ENCODE results near the gene TFF2.
A peak's percentile ranks its signal among the peaks of the same experiment; 100 is the strongest.

The TFF2 gene

DNA sequence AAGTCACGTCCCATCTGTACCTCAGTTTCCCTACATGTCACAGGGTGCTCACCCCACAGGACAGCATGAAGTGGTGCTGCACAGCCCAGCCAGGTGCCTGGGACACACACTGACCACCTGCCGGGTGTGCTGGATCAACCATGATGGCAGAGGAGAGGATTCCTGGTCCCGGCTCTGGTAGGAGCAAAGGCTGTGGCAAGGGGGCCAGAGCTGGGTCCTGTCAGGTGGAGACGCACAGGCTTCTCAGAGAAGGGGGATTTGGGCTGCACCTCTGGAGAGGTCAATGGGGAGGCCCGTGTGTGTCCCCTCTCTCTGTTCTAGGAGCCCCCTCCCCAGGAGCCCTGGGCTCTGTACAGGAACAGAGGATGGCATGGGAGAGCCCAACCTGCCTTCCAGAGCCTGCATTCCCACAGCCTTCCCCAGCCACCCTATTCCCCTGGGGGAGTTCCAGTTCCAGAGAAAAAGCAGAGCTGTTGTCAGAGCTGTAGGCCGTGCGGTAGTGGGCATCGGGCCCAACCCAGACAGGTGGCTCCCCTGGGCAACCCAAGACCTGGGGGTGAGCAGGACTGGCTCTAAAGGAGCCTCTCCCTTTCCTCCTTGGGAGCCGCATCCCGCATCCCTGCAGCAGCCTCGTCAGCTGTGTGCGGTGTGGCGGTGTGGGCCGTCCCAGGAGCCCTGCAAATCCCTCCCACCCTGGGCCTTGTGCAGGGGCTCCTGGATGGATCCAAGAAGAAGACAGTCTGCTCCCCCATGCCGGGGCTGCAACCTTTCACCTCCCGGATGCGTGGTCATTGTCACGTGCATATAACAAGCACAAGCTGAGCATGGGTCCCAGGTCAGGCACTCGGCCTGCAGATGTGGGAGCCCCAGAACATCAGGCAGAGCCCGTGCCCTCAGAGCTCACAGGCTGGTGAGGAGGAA is 32.7 kb downstream of the TFF2 start:
- no peak for DNase-seq

DNA sequence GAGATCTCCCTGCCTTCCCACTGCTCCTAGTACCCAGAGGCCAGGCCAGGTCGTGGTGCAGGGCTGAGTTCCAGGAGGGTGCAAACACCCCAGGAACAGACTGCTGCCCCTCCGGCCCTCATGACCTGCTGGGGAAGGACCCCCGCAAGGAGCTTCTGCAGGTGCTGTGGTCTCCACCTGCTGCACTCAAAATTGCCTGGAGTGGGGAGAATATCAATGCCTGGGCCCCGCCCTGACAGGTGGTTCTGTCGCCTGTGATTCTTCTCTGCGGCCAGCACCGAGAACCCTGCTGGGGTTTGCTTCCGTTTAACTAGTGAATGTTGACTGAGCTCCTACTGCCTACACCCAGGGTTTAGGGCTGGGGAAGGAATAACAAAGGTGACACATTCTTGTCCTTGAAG is 33.5 kb downstream of the TFF2 start:
- no peak for DNase-seq

DNA sequence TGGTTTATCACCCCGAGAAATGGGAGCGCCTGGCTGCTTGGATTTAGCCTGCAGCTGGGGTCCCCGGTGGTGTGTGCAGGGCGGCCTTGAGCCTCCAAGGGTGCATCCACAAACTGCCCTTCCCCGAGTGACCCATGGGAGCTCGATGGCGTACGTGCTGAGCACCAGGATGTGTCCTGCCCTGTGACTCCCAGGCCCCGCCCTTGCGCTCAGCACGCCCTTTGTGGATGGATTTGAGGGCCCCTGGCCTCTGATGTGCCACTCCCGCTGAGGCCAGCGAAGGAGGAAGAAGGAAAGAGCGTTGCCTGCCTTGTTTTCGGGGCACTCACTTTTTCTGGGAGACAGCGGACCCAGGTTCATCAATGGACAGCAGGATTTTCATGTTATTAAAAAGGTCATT is 33.9 kb downstream of the TFF2 start:
- DNase-seq: no peak

DNA sequence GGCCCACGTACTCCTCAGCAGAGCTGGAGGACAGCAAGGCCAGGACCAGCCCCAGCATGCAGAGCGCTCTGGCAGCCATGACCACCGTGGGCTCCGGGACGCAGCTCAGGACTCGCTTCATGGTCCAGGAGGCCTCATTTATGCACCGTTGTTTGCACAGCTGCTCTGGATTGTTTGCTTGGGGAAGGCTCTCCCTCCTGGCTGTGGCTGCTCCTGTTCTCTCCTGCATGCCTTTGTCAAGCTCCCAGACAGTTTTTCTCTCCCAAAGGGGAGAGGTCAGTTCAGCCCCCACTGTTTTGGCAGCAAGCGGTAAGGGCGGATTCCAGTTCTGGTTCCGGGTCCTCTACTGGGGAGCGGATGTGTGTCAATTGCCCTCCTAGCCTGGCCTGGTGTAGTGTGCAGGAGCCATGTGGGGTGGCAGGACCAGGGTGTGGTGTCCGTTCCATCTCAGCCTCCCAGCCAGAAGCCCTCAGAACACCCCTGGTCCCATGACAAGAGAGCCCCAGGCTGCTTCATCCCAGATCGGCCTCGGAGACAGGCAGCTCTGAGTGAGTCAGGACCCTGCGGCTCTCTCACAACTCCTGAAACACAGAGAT is 35.4 kb downstream of the TFF2 start, which contains the start of gene TFF3:
Gene TFF3 (minus strand): TSS at position 114 of the 596 bp plus-strand sequence. CDS start 35 bp downstream, at position 79.
- no peak for DNase-seq

DNA sequence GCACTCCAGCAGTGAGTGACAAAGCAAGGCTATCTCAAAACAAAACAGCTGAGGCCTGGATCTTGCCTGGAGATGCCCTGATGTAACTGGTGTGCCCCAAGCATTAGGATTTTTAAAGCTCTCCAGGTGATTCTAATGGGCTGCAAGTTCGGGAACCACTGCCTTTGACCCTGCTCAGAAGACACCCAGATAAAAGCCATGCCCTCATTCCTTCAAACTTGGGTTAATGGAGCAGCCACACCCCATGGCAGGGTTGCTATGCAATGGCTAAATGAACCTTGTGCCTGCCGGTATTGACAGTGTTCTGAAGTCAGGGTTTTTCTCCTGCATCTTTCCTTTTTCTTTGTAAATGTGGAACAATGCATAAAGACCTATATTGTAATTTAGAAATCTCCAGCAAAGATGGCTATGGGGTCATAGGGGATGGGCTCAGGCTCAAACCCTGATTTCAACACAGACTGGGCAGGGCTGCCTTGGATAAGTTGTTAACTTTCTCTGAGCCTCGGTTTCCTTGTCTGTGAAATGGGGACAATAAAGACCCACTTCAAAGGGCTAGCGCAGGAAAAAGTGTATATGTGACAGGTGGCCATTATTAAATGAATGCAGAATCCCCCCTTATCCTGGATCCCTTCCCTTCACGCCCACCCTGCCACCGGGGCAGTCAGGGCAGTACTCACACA is 36.0 kb downstream of the TFF2 start:
- no peak for DNase-seq

DNA sequence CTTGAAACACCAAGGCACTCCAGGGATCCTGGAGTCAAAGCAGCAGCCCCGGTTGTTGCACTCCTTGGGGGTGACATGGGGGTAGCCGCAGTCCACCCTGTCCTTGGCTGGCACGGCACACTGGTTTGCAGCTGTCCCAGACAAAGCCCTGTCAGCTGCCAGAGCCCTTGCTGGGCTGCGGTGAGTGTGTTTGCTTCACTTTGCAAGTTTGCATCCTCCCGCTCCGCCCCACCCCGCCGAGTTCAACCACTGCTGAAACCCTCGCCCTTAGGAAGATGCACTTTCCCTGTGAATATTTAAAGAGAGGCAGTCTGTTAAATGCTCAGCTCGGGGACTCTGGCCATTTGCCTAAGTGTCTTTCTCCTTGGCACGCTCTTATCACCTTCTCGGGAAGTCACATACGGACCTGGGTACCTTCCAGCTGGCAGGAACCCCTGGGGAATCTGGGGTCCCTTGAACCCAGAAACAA is 37.3 kb downstream of the TFF2 start:
- DNase-seq: no peak

DNA sequence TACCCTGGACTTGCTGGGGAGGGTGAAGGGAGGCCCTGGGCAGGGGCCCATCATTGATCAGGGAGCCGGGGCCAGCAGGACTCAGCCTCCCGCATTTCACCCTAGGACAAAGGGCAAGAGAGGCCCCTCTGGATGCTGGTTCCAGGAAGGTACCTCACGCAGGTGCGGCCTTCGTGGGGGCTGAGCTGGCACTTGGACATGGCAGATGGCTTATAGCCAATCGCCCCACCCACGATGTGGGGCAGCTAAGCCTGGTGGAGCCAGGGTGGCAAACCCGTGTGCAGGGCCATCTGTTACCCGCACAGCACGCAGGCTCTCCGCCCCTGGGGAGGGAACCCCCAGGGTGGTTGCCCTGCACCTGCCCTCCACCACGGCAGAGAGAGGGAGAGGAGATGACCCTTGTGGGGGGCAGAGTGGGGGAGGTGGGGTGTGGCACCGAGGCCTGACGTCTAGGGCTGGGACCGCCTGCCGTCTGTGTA is 38.1 kb downstream of the TFF2 start:
- DNase-seq: no peak

DNA sequence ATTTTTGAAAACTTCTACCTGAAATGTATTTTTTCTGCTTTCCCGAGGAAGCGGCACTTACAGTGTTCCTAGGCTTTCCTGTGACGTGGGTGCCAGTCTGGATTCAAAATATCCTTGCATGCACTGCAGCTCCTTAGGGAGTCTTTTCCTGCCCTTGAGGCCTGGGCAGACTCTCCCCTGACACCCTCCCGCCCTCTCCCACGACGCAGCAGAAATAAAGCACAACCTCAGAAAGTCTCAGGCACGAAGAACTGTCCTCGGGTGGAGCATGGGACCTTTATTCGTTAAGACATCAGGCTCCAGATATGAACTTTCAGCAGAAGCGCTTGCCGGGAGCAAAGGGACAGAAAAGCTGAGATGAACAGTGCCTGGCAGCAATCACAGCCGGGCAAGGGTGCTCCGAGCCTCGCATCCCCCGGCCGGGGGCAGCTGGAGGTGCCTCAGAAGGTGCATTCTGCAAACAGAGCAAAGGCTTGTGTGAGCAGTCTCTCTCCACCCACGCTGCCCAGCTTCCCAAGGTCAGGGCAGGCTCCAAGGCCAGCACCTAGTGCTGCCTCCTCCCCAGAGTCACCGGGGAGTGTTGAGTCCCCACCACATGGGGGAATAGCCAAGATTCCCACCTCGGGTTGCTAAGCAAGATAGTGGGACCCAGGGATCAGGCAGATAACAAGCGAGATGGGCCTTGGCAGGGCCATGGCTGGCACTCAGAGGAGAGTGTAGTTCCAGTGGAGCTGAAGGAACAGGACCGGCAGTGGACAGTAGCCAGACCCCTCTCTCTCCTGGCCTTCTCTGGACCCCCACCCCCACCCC is 38.8 kb downstream of the TFF2 start:
- DNase-seq: no peak

DNA sequence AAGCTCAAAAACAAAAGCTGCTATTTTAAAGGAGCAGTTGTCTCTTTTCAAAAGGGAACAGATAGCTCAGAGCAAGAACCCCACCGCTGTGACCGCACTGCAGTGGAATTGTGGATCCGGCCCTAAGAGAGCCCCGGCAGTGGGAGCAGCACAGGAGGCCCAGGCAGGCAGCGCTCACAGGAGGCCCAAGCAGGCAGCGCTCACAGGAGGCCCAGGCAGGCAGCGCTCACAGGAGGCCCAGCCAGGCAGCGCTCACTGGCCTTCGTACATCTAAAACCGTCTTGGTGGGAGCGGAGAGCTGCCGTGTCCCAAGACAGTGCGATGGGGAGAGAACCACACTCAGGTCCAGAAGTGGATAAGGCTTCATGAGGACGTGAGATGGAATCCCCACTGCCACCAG is 39.6 kb downstream of the TFF2 start:
- no peak for DNase-seq

DNA sequence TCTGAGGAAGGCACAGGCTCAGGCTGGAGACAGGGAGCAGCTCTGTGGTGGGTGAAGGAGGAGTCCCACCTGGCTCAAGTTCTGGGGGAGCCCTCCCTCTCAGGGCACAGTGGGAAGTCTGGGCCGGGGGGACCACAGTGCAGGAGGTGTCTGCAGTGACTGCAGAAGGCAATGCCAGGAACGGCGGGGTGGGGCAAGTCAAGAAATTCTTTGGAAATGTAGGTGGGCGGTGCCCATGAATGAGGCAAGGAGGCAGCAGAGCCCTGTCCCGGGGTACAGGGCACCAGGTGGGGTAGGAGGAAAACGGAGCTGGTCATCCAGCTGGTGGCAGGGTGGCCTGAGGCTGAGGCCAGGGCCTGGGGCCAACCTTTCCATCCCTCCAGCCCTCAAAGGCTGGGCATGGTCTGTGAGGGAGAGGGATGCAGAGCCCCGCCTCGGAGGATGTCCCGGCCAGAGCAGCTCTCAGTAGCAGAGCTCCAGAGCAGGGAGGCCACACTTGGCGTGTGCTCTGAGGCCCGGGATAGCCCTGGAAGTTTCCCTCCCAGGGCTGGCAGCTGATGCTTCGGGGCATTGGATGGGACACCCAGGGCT is 40.3 kb downstream of the TFF2 start:
- DNase-seq: no peak

DNA sequence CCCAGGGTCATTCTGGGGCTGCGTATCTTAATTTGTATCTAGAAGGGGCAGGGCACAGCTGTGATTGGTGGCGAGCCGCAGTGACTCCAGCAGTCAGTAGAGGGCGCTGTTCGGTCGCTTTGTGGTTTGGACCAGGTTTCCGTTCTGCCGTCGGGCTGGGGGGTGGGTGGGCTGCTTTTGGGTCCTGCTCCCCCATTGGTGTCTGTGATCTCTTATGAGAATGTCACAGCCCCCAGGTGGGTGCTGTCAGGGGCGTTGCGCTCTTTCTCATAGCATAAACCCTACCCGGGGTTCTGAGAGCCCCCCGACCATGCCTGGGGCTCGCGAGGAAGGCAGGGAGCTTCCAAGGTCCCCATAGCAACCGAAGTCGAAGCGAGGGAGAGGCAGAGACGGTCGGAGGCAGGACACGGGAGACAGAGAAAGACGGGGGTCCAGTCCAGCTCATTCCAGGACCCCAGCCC is 41.0 kb downstream of the TFF2 start:
- DNase-seq: peak; percentile 72

DNA sequence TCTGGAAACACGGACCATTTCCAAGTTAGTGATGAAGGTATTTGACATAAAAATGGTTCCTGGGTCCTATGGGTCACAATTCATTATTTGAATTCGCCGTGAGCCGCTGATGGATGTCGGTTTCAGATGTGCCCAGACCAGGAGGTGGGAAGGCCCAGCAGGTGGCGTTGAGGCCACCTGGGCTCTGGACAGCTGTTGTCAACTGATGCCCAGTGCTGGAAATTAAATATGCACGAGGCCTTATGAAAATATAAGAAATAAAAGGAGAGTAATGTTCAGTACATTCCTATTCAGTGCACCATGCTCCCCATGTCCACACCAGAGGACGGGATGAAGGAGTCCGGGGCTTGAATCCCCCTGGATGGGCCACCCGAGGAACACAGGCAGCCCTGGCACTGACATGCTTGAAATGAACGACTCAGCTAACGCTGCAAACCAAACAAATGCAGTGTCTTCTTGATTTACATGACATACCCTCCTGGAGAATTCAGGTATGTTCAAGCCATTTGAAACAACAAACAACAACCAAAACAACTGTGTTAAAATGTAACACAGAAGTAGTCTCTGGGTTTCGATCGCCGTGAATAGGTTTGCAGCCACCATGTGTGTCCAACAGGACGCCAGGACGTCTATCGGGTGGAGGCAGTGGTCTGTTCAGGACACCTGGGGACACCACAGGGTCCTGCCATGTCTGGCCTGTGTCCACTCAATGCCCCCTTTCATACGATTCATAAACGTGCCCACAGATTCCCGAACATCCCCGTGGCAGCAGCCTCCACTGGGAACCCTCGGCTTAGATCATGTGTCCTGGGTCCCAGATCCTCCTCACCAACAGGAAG is 41.7 kb downstream of the TFF2 start:
- no peak for DNase-seq

DNA sequence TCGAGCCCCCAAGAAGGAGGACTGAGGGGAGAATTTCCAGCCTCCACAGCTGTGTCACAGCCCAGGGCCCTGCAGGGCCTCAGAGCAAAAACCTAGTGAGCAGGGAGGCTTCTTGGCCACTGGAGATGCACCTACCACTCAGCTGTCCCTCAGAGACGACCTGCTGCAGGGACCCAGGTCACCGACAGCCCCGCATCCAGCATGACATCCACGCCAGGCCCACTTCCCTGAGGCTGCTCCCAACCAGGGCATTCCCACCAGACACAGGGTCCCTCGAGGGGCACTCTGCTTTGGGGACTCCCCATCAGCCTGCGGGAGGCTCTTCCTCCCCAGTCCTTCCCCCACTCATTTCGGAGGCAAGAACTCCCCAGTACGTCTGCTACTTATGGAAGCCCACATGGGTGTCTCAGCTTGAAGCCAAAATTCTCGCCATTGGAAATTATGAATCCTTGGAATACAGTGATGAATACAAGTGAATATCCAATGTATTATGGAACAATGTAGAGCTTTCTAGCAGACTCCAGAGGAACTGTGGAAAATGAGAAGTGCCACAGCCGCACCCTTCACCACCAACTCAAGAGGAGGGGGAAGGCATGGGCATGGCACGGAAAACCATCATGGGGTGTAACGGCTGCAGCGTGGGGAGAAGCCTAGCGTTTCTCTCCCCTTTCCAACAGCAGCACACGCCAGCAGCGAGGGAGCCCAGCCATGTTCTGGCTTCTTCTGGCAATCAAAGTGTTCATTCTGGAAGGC is 42.5 kb downstream of the TFF2 start:
- no peak for DNase-seq

DNA sequence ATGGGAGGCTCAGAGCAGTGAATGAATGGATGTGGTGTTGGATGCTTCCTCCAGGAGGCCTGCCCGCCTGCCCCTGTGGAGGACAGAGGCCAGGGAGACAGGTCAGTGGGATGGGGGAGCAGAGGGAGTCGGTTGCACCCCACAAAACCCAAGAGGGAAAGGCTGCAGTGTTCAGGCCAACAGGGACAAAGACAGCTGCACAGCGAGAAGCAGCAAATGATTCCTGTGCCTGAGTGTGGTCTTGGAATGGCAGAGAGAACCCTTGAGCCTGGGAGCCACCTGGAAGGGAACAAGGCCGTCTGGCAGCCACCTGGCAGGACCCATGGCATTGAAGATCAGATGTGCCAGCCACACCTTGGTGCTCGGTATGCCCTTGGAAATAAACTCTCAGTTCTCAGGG is 43.7 kb downstream of the TFF2 start:
- DNase-seq: no peak

DNA sequence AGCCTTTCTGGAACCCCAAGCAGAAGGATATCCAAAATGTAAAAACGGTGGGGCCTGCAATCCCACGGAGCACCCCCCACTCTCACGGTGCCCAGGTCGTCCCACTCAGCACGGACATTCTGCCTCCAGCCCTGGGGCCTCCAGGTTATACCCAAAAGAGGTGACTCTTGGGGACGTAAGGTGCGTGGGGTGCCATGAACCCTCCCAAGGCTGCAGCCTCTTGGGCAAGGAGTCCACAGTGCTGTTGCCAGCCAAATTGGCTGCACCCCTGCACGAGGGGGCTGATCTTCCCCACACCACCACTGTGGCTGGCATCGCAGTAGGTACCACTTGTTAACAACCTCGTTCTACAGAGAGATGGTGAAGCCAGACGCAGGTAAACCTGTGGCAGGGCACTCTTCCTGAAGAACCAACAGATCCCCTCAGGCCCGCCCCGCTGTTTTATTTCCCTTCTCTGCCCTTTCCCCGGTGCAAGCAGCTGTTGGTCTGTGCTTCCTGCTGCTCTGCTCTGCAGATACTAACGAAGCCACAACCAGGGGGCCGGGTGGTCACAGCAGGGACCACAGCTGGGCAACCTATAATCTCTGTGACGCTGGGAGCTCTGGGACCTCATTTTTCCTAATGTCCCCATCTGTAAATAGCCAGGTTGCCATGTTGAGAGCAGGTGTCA is 44.3 kb downstream of the TFF2 start:
- peak; percentile 20 for DNase-seq

DNA sequence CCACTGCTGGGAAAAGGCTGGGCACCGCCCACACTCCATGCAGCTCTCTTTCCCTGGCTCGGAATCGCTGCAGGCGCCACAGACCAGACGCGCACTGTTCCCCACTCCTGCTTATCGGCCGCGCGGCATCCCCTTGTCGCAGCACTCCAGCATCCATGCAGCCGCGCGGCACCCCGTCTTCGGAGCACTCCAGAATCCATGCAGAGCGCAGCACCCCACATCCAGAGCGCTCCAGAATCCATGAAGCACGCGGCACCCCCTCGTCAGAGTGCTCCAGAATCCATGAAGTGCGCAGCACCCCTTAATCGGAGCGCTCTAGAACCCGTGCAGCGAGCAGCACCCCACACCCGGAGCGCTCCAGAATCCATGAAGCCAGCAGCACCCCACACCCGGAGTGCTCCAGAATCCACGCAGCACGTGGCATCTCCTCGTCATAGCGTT is 45.1 kb downstream of the TFF2 start:
- no peak for DNase-seq

DNA sequence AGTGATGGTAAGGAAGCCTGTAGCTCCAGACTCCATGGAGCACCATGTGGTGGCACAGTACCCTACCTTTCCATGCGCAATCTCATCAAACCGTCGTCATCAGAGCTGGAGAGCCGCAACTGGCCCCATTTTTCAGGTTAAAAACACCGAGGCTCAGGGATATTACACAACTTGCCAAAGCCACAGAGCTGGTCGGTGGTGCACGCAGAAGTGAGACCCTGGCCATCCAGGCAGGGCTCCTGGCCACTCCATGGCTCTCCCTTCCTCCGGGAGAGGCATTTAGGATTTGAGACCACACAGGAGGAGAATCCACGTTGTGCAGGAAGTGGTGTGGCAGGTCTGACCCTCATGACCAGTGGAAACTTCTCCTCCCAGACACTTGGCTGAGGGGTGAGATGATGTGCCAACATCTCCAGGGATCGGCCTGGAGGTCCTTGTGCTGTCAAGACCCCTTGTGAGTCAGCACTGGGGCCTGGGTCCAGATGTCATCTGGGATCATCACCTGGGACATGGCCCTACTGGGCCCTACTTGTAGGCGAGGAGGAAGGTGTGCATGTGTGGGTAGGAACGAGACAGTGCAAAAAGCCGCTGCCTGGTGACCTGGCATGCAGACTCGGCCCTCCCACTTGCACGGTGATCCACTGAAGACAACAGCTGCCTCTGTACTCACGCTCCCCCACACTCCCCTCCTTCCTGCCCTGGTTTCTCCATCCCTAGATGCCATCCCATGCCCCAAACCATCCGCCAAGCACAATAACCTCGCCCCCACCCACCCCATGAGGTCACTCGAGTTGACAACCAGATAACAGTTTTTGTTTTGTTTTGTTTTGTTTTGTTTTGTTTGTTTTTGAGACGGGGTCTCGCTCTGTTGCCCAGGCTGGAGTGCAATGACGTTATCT is 46.0 kb downstream of the TFF2 start:
- DNase-seq: no peak

DNA sequence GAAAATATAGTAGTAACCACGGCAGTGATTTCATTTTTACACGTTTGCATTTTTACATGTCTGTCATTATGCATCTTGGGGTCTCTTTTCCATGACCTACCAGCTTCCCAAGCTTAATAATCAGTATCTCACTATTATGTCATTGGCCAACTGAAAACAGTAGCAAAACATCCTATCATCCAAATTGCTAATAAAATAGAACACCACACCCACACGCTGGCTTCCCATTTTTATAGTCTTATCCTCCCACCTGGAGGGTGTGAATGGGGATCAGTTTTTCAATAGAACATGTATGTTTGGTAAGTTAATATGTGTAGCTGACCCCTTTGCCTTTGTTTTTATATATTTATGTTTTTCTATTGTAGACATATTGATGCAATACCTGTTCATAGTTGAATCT is 47.4 kb downstream of the TFF2 start:
- DNase-seq: no peak

DNA sequence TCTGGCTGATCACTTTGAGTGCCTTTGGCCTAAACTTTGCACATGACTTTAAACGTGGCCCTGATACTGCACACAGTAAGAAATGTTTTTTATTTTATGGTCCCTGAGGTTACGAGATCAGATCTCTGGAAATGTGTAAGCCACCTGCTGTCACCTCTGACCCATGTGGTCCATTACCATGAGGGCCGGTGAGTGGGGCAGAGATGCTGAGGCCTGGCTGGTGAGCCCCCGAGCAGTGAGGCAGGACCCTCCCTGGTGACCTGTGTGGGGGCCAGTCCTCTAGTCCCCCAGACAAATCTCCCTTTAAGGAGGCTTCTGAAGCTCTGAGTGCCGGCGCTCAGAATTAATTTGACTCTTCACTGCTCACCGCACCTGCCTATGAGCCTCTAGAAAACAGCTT is 48.0 kb downstream of the TFF2 start:
- DNase-seq: no peak

Measured in hematopoietic multipotent progenitor cell treated with erythropoietin and hydrocortisone succinate and interleukin-3 and kit ligand, for 6 days (in vitro differentiated cells).